8988T (cell line): ENCODE results near the gene RPL29.

ENCODE experiments used
- DNase-seq: peaks from one replicate; pipeline ENCODE4 v3.0.0; 2011

RPL29 gene

GRCh38 chr3:52024765-52025452 is 29.2 kb upstream of the RPL29 start:
- no peak for DNase-seq

- no peak for DNase-seq
Observed at GRCh38 chr3:52023860-52024764, 28.4 kb upstream of the RPL29 start.

- no peak for DNase-seq
Observed at GRCh38 chr3:52023101-52023770, 27.5 kb upstream of the RPL29 start.

- no peak for DNase-seq
Observed at GRCh38 chr3:52022323-52023100, 26.8 kb upstream of the RPL29 start.

GRCh38 chr3:52021489-52022268 is 26.0 kb upstream of the RPL29 start:
- DNase-seq: no peak

GRCh38 chr3:52020796-52021195 is 25.1 kb upstream of the RPL29 start:
- DNase-seq: no peak

- no peak for DNase-seq
Observed at GRCh38 chr3:52019352-52020080, 23.8 kb upstream of the RPL29 start.

GRCh38 chr3:52018319-52019000 is 22.8 kb upstream of the RPL29 start:
- DNase-seq: no peak

- no peak for DNase-seq
Observed at GRCh38 chr3:52017586-52017985, 21.9 kb upstream of the RPL29 start.

GRCh38 chr3:52015438-52016228 is 19.9 kb upstream of the RPL29 start:
- no peak for DNase-seq

- peak; percentile 87 for DNase-seq
Observed at GRCh38 chr3:52014613-52015012, 18.9 kb upstream of the RPL29 start.

- no peak for DNase-seq
Observed at GRCh38 chr3:52013802-52014598, 18.3 kb upstream of the RPL29 start.

GRCh38 chr3:52012699-52013098 is 17.0 kb upstream of the RPL29 start:
- DNase-seq: no peak

- no peak for DNase-seq
Observed at GRCh38 chr3:52010431-52010830, 14.7 kb upstream of the RPL29 start.

GRCh38 chr3:52007291-52007690 is 11.6 kb upstream of the RPL29 start:
- DNase-seq: no peak

- no peak for DNase-seq
Observed at GRCh38 chr3:52006820-52007133, 11.1 kb upstream of the RPL29 start.

- DNase-seq: no peak
Observed at GRCh38 chr3:52006017-52006819, 10.5 kb upstream of the RPL29 start.

GRCh38 chr3:52005571-52005986 is 9.9 kb upstream of the RPL29 start:
- DNase-seq: no peak
